K562 (cell line): Measurements from ENCODE around the gene PIP5KL1. TPM values are rescaled to one million over a fixed set of nuclear protein-coding genes. Genes with fewer than 3 reads are reported as not detected.

ENCODE experiments used
- ATAC-seq: fragments of 200-7000 bp; cut with Tn5 transposase; 3 replicates; pipeline ENCODE4 v1.9.1; 2020; ENCODE audit warnings: moderate library complexity
- BruUV-seq: library from RNA; stranded (reverse); fragments of 400-500 nt; replicated peaks from 2 replicates; lab custom pipeline; 2021; lab: Mats Ljungman, UMichigan
- CTCF ChIA-PET: fragments of 300-600 bp; formaldehyde crosslinking; extraction: SDS; loops from one replicate; lab custom pipeline; 2021; ENCODE audit warnings: low intra/inter-chr PET ratio; lab: Yijun Ruan, JAX
- POLR2A ChIA-PET: fragments of 300-600, 350-650 bp; sonication (Branson Sonifier 250); formaldehyde crosslinking; extraction: SDS; loops from one replicate; lab custom pipeline; 2021; ENCODE audit warnings: antibody characterized with exemption, inconsistent platforms; lab: Yijun Ruan, JAX
- DNase-seq, 4 experiments: peaks; one replicate each; pipeline versions ENCODE4 v3.0.0 to v3.0.0-alpha.2; 2011 to 2018; ENCODE audit warnings: low spot score in 3 of 4, mixed read lengths in 3 of 4; ENCODE audit errors: extremely low read depth in 1 of 4
- FAIRE-seq: peaks from 2 replicates; lab custom pipeline; 2011; peaks lifted over from hg19 to GRCh38; lab: Jason Lieb, UNC
- H2AFZ ChIP-seq: 2 replicates; pipeline ENCODE4 v1.6.0; 2011; ENCODE audit warnings: low read depth, low read length, control low read depth, inconsistent platforms
- H3K27ac ChIP-seq: fragments of 200-600 bp; 3 replicates; pipeline ENCODE4 v1.8.0; 2011; ENCODE audit warnings: low read depth, mild to moderate bottlenecking, control low read depth, inconsistent platforms, low read length, moderate library complexity, mixed read lengths; ENCODE audit errors: extremely low read depth
- H3K27me3 ChIP-seq, 2 experiments: fragments of 300-600 bp in 1 of 2; 2 replicates in 1 of 2; 3 replicates in 1 of 2; pipeline versions ENCODE4 v1.6.0 to v1.8.0; 2011; ENCODE audit warnings: inconsistent platforms in 2 of 2, low read length in 2 of 2, mild to moderate bottlenecking in 1 of 2, mixed read lengths in 1 of 2, moderate library complexity in 1 of 2; ENCODE audit not compliant: control insufficient read depth in 2 of 2, insufficient read depth in 2 of 2
- H3K36me3 ChIP-seq: fragments of 300-600 bp; 3 replicates; pipeline ENCODE4 v1.8.0; 2011; ENCODE audit warnings: mild to moderate bottlenecking, low read length, inconsistent platforms; ENCODE audit not compliant: control insufficient read depth, insufficient read depth
- H3K4me1 ChIP-seq, 2 experiments: fragments of 200-600 bp in 1 of 2; replicated peaks in 1 of 2; 2 replicates in 1 of 2; 3 replicates in 1 of 2; pipeline versions ENCODE4 v1.5.1 to v1.8.0; 2011; ENCODE audit warnings: inconsistent platforms in 2 of 2, low read length in 2 of 2, mild to moderate bottlenecking in 1 of 2, mixed read lengths in 1 of 2, moderate library complexity in 1 of 2; ENCODE audit not compliant: control insufficient read depth in 2 of 2, insufficient read depth in 2 of 2
- H3K4me2 ChIP-seq: 2 replicates; pipeline ENCODE4 v1.6.1; 2011; ENCODE audit warnings: low read length, control low read depth, inconsistent platforms, mixed read lengths; ENCODE audit not compliant: insufficient read depth
- H3K4me3 ChIP-seq: fragments of 200-600 bp; sonication (generic), shearing (Covaris generic); 2 replicates; pipeline ENCODE4 v1.5.1; 2016; ENCODE audit warnings: control low read depth, inconsistent platforms
- H3K79me2 ChIP-seq: fragments of 200-600 bp; 3 replicates; pipeline ENCODE4 v1.8.0; 2011; ENCODE audit warnings: low read length, inconsistent platforms; ENCODE audit not compliant: control insufficient read depth, insufficient read depth
- H3K9ac ChIP-seq, 2 experiments: 2 replicates each; pipeline versions ENCODE4 v1.6.0 to v1.6.1; 2011; ENCODE audit warnings: low read depth in 2 of 2, low read length in 2 of 2, control low read depth in 1 of 2, inconsistent platforms in 1 of 2, mild to moderate bottlenecking in 1 of 2, mixed read lengths in 1 of 2; ENCODE audit not compliant: insufficient read depth in 1 of 2
- H3K9me1 ChIP-seq: one replicate; pipeline ENCODE4 v1.6.0; 2011; ENCODE audit warnings: inconsistent platforms, mild to moderate bottlenecking, low read length, moderate library complexity; ENCODE audit not compliant: control insufficient read depth, insufficient read depth
- H3K9me3 ChIP-seq: replicated peaks from 2 replicates; pipeline ENCODE4 v1.5.1; 2011; ENCODE audit warnings: low read depth, low read length, inconsistent platforms; ENCODE audit not compliant: control insufficient read depth, insufficient read depth
- H4K20me1 ChIP-seq: replicated peaks from 2 replicates; pipeline ENCODE4 v1.6.1; 2011; ENCODE audit warnings: low read length, inconsistent platforms, mixed read lengths; ENCODE audit not compliant: control insufficient read depth, insufficient read depth
- NFIC ChIP-seq: fragments of 450-650 bp; IDR thresholded peaks from 2 replicates; pipeline ENCODE4 v1.6.1; 2017; ENCODE audit warnings: mild to moderate bottlenecking, inconsistent platforms
- PML ChIP-seq: IDR thresholded peaks from 2 replicates; pipeline ENCODE4 v1.6.1; 2012; ENCODE audit warnings: low read length, inconsistent platforms
- RBFOX2 ChIP-seq: fragments of 200-400 bp; formaldehyde crosslinking; IDR thresholded peaks from 2 replicates; pipeline ENCODE4 v1.6.1; 2017; ENCODE audit warnings: low read depth, mild to moderate bottlenecking, low read length, moderate library complexity
- WGBS: fragments of 100-300 bp; shearing (Covaris generic); methylation state at CpG from one replicate; pipeline ENCODE4 v1.1.6; 2016; ENCODE audit warnings: low coverage, mixed read lengths; ENCODE audit not compliant: insufficient coverage; ENCODE audit errors: missing lambda C conversion rate; 5-methylcytosine and 5-hydroxymethylcytosine counted together
- in situ Hi-C: fragments of 300-500 bp; cut with MboI; formaldehyde crosslinking; loops from 4 replicates; pipeline ENCODE4 v1.15.0; 2018; ENCODE audit warnings: inconsistent platforms, mixed read lengths
- intact Hi-C: fragments of 100-400 bp; cut with micrococcal nuclease; formaldehyde crosslinking; loops from 2 replicates; pipeline ENCODE4 v1.14.2; 2022
- polyA plus RNA-seq, 8 experiments: library from polyadenylated mRNA; depleted of rRNA in 4 of 8; stranded (reverse) in 5 of 8; unstranded in 3 of 8; fragments of >200 nt; fragmentation: Nextera tagmentation in 2 of 8; fragmentation: Illumina TruSeq in 1 of 8; extraction: Ambion mirVana in 2 of 8; extraction: Trizol in 1 of 8; gene quantifications; 2 replicates each; pipeline versions ENCODE4 v1.2.1 to v1.2.3, GENCODE V29; 2011 to 2014; ENCODE audit warnings: inconsistent platforms in 1 of 8, missing spikeins in 1 of 8
- total RNA-seq, 7 experiments: library from RNA; depleted of rRNA in 6 of 7; stranded (reverse); fragments of >200 nt in 6 of 7; fragmentation: Illumina TruSeq in 2 of 7; extraction: Trizol in 2 of 7; gene quantifications; 2 replicates each; pipeline versions ENCODE4 v1.2.1 to v1.2.3, GENCODE V29; 2011 to 2021; ENCODE audit warnings: low replicate concordance in 1 of 7
- TF ChIP-seq, protein P1 (sequence below), 3 experiments: fragments of 200-800 bp in 1 of 3; sonication (Bioruptor generic) in 1 of 3; sonication (generic) in 1 of 3; formaldehyde crosslinking in 1 of 3; IDR thresholded peaks; 2 replicates each; pipeline versions ENCODE4 v1.6.1 to v1.8.0; 2016 to 2022; ENCODE audit warnings: mild to moderate bottlenecking in 2 of 3, missing compliant biosample characterization in 2 of 3, missing genetic modification characterization in 2 of 3, missing genetic modification reagents in 1 of 3

The PIP5KL1 gene
- total and polyA plus RNA-seq, 9 of the 15 experiments (the other 6 are each of a cell fraction or from before 2014, with no cell fraction given): 0.18 to 4.8 (median 1.2) TPM

GRCh38 chr9:127883959-127884358, 46.6 kb downstream of the PIP5KL1 start:
- Histone ChIP-seq H3K9ac (no peak overlapping the region), H3K4me1 (peaks cover 0 to 29% of the 10 kb centered on the region in 2 experiments; a peak in 3 of 5 replicates), H2AFZ (no peak overlapping the region), H3K27me3 (no peaks in the 10 kb centered on the region), H3K4me3 (no peak overlapping the region), H3K36me3 (peaks cover 33% of the 10 kb centered on the region), H4K20me1 (no peaks in the 10 kb centered on the region), H3K27ac (no peak overlapping the region), H3K9me1 (no peaks in the 10 kb centered on the region), H3K9me3 (no peaks in the 10 kb centered on the region), H3K4me2 (no peak overlapping the region), H3K79me2 (no peaks in the 10 kb centered on the region)
- TF ChIP-seq NFIC: peak; percentile 34; the same call in 1 of the 2 replicates
- TF ChIP-seq PML: no peak
- TF ChIP-seq, protein P1, sequence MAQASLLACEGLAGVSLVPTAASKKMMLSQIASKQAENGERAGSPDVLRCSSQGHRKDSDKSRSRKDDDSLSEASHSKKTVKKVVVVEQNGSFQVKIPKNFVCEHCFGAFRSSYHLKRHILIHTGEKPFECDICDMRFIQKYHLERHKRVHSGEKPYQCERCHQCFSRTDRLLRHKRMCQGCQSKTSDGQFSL (CRISPR knock-in tag; IDR thresholded peaks at IDR 0.05): no peak
- TF ChIP-seq, protein P1 (tag; IDR thresholded peaks at IDR 0.05): no peak
- TF ChIP-seq RBFOX2: 0 out of 2 replicates have a peak, but pooled peaks have one; percentile 33
- CTCF ChIA-PET: no interaction called here
- FAIRE-seq (no peak), DNase-seq (no peak), ATAC-seq (no peak)
- BruUV-seq: no TSS peak
- POLR2A ChIA-PET: interaction anchor here (2.4 kb wide), 1 partner anchor 13 kb away, joined by 12 read pairs; no protein-coding TSS in a partner anchor
- in situ Hi-C loops: no loop called here
- WGBS: 88% methylated on average over 6 of the region's 7 CpGs
- intact Hi-C loops: no loop called here
